Gastrocnemius medialis (tissue), 4 donors: Measurements from ENCODE around the gene CDC25C.

Experiments
- POLR2A ChIP-seq, 2 donors: fragments of 450-650 bp; IDR thresholded peaks; one replicate each; pipeline ENCODE4 v1.6.1; 2017; ENCODE audit warnings: antibody characterized with exemption in 2 of 2, mild to moderate bottlenecking in 2 of 2, moderate library complexity in 2 of 2
- TF ChIP-seq, protein P1 (sequence below), 5 experiments: fragments of 450-650 bp in 3 of 5; fragments of 200-600 bp in 2 of 5; sonication (generic) in 2 of 5; IDR thresholded peaks in 4 of 5; conservative IDR thresholded peaks in 1 of 5; 1 replicate in 4 of 5; 2 replicates in 1 of 5; pipeline ENCODE4 v1.5.1; 2016 to 2019; ENCODE audit warnings: antibody characterized with exemption in 5 of 5, mild to moderate bottlenecking in 3 of 5, moderate library complexity in 3 of 5

GRCh38 chr5:138305797-138306196 is 25.8 kb downstream of the CDC25C start:
- TF ChIP-seq, protein P1, sequence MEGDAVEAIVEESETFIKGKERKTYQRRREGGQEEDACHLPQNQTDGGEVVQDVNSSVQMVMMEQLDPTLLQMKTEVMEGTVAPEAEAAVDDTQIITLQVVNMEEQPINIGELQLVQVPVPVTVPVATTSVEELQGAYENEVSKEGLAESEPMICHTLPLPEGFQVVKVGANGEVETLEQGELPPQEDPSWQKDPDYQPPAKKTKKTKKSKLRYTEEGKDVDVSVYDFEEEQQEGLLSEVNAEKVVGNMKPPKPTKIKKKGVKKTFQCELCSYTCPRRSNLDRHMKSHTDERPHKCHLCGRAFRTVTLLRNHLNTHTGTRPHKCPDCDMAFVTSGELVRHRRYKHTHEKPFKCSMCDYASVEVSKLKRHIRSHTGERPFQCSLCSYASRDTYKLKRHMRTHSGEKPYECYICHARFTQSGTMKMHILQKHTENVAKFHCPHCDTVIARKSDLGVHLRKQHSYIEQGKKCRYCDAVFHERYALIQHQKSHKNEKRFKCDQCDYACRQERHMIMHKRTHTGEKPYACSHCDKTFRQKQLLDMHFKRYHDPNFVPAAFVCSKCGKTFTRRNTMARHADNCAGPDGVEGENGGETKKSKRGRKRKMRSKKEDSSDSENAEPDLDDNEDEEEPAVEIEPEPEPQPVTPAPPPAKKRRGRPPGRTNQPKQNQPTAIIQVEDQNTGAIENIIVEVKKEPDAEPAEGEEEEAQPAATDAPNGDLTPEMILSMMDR (IDR thresholded peaks at IDR 0.05 in 4 of 5, conservative IDR thresholded peaks at IDR 0.05 in 1 of 5) = peak in 3 of 5 experiments; percentile 19 to 45 (median 21)
- TF ChIP-seq POLR2A (IDR thresholded peaks at IDR 0.05) = no peak
